Measurements from ENCODE around the gene DVL1. TPM values are rescaled to one million over a fixed set of nuclear protein-coding genes. Genes with fewer than 3 reads are reported as not detected.

DVL1 gene
- total and polyA plus RNA-seq, 2 of the 13 experiments (the other 11 are each of a cell fraction or from before 2014, with no cell fraction given), result 30.8 to 60.4 TPM

GRCh38 chr1:1359664-1360468 lies 10.6 kb upstream of the DVL1 start (continued):
- no peak for TF ChIP-seq MNT (IDR thresholded peaks at IDR 0.05)
- TF ChIP-seq CAMTA2 (CRISPR knock-in tag; IDR thresholded peaks at IDR 0.05; ENCODE audit: borderline replicate concordance), result no peak
- TF ChIP-seq ZFX (CRISPR knock-in tag; IDR thresholded peaks at IDR 0.05; ENCODE audit: low read depth), result peak; percentile 95
- no peak for TF ChIP-seq ZNF431 (CRISPR knock-in tag; IDR thresholded peaks at IDR 0.05; ENCODE audit: borderline replicate concordance, low read depth)
- TF ChIP-seq SOX5 (CRISPR knock-in tag; IDR thresholded peaks at IDR 0.05; ENCODE audit: borderline replicate concordance), result peak; percentile 91
- TF ChIP-seq PHF5A (CRISPR knock-in tag; IDR thresholded peaks at IDR 0.05; ENCODE audit: low read depth, unreplicated experiment), result peak; percentile 37
- TF ChIP-seq TRIM24 (CRISPR knock-in tag; IDR thresholded peaks at IDR 0.05), result no peak
- no peak for TF ChIP-seq ZNF720 (CRISPR knock-in tag; IDR thresholded peaks at IDR 0.05)
- TF ChIP-seq IRF1 (CRISPR knock-in tag; IDR thresholded peaks at IDR 0.05; ENCODE audit: low read depth), result no peak
- TF ChIP-seq ZZZ3 (CRISPR knock-in tag; IDR thresholded peaks at IDR 0.05; ENCODE audit: borderline replicate concordance), result no peak; the same call in 1 of the 2 replicates
- TF ChIP-seq SAP130 (CRISPR knock-in tag; IDR thresholded peaks at IDR 0.05; ENCODE audit: low read depth), result peak; percentile 59
- TF ChIP-seq ZHX2 (IDR thresholded peaks at IDR 0.05; ENCODE audit: low read depth), result no peak
- no peak for TF ChIP-seq ZHX2 (CRISPR knock-in tag; IDR thresholded peaks at IDR 0.05; ENCODE audit: borderline replicate concordance)
- TF ChIP-seq MLX (CRISPR knock-in tag; IDR thresholded peaks at IDR 0.05), result peak; percentile 30; the same call in 1 of the 2 replicates
- TF ChIP-seq CREBL2 (CRISPR knock-in tag; IDR thresholded peaks at IDR 0.05; ENCODE audit: borderline replicate concordance), result peak; percentile 48; the same call in 1 of the 2 replicates
- TF ChIP-seq ZNF691 (CRISPR knock-in tag; IDR thresholded peaks at IDR 0.05; ENCODE audit: borderline replicate concordance, low read depth), result no peak
- peak; percentile 59; the same call in 1 of the 2 replicates for TF ChIP-seq ZBTB38 (CRISPR knock-in tag; IDR thresholded peaks at IDR 0.05)
- TF ChIP-seq SNAPC2 (CRISPR knock-in tag; IDR thresholded peaks at IDR 0.05), result peak; percentile 92
- TF ChIP-seq FOXJ3 (CRISPR knock-in tag; IDR thresholded peaks at IDR 0.05; ENCODE audit: borderline replicate concordance), result peak; percentile 47; the same call in 1 of the 2 replicates

Measured in HepG2 (cell line).